Dedifferentiated amniotic fluid mesenchymal stem cell (primary cell): ENCODE measurements around the gene KNG1.
A peak's percentile ranks its signal among the peaks of the same experiment; 100 is the strongest.

Experiments
- DNase-seq: peaks from one replicate; pipeline ENCODE4 v3.0.0-alpha.2; 2016; ENCODE audit errors: extremely low spot score

The KNG1 gene

DNA sequence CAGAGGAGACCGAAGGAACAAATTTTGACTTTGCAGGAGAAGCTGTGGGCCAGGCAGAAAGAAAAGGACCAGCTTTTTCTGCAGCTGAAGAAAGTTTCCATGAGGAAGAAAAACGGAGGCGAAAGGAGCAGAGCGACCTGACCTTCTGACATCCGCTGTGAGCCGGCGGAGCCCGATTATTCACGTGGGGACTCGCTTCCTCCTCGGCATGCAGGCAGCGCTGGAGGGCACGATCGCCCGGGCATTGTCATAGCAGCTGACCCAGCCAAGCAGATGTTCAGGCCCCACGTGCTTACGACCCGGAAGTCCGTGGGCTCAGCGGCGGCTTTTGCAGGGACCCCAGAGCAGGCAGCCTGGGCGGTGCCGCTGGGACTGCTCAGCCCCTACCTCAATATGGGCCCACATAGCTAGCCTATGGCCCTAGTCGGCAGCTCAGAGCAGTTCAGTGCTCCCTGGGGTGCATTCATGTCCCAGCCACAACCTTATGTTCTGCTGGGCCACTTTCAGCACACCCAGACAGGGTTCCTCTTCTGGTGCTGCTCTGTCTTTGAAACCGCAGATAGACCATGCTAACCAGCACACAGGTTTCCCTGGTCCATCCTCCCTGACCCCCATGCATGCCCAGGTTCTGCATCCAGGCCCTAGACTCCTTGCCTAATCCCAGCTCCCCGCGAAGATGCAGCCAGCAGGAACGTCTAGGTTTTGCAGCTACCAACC is 55.7 kb downstream of the KNG1 start:
- no peak for DNase-seq

DNA sequence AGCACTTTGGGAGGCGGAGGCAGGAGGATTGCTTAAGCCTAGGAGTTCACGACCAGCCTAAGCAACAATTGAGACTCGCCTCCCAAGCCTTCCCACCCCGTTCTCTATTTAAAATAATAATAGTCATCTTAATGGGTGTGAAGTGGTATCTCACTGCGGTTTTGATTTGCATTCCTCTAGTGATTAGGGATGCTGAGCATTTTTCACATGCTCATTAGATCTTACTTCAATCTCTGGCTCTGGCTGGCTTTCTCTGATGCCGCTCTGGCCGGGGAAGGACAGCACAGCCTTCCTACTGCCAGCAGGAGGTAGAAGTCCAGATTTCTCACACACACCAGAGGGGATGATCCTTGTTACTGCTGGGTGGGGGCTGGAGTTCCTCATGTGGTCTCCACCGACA is 58.8 kb downstream of the KNG1 start:
- no peak for DNase-seq

DNA sequence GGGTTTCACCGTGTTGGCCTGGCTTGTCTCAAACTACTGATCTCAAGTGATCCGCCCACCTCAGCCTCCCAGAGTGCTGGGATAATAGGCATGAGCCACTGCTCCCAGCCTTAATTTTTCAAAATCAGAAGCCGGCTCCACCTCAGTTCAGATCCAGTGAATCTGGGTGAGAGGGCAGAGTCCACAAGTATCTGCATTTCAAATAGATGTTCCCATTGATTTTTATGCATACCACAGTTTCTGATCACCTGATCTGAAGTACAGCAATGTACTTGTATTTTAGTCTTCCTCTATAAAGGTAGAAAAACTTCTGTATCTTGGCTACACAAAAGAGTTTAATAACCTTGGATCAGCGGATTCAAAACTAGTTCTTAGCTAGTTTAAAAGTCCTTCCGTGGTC is 62.0 kb downstream of the KNG1 start:
- DNase-seq, result no peak

DNA sequence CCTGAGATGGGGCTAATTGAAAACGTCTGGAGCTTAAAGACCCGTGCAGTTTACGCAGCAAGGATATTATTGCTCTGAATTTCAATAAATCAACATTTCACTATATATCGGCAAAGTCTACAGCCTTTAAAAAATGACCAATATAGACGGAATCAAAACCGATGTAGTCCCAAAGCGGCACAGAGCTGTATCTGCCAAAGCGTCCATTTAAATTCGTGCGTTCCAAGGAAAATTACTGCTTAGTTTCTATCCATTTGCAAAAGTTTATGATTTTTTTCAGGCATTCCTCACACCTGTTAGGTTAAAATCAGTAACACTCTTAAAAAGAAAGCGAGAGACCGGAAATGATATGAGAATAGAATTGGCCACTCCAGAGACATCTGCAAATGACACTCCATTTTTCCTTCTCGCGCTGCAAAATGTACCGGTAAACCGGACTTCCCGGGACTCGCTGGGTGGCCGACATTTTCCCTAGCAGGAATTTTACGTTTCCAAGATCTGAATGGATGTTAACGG is 65.4 kb downstream of the KNG1 start:
- DNase-seq, result no peak

DNA sequence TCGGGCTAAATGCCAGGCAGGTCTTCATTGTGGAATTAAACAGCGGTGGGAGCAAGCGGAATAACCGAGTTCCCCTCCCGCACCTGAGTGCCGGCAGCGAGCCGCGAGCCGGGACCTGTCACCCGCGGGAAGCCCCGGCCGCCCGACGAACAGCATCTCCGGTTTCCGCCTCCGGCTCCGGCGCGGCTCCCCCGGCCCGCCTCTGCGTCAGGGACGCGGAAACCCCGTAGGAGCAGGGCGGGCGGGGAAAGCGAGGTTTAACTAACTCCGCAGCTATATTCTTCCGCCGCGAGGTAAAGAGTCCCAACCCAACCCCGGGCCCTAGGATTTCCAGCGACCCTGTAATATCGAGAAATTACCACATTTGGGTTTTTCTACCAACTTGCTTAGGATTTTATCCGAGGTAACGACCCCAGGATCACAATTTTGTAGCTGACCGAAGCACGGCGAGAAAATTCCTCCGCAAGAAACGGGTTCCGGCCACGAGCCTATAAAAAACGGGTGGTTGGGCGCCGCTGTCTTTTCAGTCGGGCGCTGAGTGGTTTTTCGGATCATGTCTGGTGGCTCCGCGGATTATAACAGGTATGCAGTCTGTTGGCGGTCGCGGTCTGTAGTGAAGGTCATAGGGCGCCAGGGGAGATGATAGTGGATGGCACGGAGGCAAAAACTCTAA is 66.0 kb downstream of the KNG1 start, which contains the start of gene EIF4A2:
EIF4A2 (plus strand) TSS at position 520 of the 673 bp plus-strand sequence; CDS start at position 554, 34 bp downstream.
- DNase-seq, result peak; percentile 79

DNA sequence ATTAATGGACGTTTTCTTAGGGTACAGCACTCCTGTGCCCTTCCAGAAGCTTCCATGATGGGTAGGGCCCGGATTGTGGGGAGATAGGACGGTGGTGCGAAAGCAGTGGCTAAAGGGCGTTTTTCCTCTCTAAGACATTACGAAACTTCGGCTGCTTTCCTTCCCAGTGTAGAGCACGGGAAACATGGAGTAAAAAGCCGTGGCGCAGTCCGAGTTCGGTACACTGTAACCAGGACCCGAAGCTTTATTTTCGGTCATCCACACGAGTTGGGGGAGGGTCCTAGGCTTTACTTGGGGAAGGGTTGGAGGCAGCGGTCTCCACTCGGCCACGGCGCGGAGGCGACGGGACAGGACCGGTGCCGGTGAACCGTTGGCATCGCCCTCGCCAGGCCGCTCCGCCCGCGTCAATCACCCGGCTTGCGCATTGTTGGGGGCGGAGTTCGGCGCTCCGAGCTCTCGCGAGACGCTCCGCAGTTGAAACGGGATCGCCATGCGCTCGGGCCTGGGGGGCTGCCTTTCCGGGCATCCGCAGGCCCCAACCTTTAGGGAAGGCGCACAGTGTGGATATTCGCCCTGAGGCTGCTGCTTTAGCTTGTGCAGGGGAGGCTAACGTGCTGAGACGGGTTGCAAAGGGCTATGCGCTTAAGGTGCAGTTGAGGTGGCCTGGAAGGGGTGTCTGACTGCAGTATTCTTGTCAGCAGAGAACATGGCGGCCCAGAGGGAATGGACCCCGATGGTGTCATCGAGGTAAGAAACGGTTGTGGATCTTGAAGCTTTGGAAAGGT is 66.8 kb downstream of the KNG1 start:
- peak; percentile 72 for DNase-seq

DNA sequence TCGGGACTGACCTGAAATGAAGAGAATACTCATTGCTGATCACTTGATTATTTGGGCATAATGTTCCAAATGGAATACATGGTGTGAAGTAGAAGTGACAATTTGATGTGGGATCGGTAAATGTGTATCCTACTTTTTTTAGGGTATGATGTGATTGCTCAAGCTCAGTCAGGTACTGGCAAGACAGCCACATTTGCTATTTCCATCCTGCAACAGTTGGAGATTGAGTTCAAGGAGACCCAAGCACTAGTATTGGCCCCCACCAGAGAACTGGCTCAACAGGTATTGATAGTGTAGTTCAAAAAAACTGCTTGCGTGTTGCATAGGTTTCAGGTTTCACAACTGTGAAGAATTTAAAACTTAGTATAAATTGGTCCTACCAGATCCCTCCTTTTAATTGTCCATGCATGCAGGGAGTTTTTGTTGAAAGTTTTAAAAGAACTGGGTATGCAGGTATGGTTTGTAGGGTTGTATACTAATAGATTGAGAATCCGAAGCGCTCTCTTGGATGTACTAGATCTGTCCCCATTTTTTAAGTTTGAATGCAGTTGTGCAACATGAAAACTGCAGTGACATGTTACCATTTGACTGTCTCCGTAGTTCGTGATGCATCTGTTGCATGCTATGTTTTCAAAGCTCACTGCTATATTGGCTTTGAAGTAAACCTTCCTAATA is 67.8 kb downstream of the KNG1 start:
- no peak for DNase-seq

DNA sequence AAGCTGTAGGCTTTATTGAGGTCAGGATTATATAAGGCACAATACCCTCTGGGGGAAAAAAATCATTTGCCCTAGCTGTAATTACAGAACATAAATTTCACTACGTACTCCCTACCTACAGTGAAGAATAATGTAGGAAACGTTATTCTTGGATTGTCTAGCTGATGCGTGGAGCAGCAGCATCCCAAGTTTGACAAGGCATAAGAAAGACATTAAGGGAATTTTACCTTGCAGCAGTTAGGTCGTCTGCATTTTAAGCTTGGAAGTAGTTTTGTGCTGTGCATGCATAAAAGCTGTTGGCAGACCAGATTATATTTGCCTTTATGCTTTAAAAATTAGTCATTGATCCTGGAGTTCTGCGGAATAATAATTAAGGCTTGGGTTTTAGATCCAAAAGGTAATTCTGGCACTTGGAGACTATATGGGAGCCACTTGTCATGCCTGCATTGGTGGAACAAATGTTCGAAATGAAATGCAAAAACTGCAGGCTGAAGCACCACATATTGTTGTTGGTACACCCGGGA is 68.4 kb downstream of the KNG1 start:
- no peak for DNase-seq

DNA sequence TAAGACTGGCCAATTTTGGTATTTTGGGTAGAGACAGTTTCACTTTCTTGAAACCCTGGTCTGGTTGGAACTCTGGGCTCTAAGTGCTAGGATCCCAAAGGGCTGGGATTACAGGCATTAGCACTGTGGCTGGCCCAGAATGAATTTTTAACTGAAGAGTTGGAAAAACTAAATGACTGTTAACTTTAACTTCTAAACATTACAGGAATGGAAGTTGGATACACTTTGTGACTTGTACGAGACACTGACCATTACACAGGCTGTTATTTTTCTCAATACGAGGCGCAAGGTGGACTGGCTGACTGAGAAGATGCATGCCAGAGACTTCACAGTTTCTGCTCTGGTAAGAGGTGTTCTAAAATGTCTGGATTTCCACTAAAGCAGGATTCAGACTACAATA is 69.8 kb downstream of the KNG1 start:
- no peak for DNase-seq

DNA sequence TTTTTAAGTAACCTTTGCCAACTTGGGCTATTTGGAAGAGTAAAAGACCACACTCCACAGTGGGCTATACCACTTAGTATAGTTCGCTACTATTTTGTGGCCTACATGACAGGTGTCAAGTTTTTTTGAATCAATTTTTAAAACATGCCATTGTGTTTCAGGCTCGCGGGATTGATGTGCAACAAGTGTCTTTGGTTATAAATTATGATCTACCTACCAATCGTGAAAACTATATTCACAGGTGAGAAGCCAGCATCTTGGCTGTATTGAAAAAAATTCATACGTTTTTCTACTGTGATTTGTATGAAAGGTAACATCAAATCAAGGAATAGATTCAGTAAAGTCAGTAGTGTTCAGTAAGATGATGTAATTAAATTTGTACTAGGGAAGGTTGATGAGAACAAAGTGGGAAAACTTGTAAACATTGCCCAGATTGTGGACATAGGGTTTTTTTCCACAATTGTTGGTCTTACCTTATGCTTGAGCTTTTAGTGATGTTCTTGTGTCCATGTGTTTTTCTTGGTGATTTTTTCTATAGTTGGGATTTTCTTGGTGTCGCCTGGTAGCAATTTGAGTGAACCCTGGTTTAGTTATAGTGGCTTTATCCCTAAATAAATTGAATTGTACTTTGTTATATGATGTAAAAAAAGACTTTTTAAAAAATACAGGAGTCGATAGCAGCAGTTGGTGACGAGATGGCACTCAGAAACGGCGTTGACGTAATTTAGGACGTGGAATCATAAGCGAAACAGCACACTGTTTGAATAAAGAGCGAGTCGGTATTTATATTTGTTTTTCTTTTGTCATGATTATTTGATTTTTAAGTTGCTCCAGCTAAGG is 70.7 kb downstream of the KNG1 start:
- no peak for DNase-seq

DNA sequence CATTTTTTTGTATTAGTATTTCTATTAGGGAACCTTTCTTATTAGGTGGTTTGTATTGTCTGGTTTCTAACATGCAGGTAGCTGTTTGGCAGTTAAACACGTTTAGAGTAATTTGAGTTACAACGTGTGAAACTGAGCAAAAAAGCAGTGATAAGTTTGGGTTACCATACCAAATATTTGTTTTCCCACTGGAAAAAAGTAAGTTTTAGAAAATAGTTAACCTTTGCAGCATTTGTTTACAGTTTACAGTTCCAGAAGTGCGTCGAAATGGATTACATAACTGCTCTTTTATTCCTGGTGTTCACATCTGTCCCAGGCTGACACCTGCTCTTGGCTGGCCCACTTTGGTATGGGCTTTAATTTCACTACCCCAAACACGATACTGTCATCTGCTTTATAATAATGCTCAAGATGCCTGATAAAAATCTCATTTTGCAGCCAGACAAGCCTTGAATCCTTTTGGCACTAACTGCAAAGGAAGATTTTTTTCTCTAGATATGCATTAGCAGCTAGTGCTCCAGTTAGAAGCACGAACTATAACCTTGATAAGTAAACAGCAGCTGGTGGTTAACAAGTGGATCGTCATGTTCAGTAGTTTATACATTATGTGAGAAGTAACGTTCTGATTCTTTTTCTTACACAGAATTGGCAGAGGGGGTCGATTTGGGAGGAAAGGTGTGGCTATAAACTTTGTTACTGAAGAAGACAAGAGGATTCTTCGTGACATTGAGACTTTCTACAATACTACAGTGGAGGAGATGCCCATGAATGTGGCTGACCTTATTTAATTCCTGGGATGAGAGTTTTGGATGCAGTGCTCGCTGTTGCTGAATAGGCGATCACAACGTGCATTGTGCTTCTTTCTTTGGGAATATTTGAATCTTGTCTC is 71.6 kb downstream of the KNG1 start:
- no peak for DNase-seq

DNA sequence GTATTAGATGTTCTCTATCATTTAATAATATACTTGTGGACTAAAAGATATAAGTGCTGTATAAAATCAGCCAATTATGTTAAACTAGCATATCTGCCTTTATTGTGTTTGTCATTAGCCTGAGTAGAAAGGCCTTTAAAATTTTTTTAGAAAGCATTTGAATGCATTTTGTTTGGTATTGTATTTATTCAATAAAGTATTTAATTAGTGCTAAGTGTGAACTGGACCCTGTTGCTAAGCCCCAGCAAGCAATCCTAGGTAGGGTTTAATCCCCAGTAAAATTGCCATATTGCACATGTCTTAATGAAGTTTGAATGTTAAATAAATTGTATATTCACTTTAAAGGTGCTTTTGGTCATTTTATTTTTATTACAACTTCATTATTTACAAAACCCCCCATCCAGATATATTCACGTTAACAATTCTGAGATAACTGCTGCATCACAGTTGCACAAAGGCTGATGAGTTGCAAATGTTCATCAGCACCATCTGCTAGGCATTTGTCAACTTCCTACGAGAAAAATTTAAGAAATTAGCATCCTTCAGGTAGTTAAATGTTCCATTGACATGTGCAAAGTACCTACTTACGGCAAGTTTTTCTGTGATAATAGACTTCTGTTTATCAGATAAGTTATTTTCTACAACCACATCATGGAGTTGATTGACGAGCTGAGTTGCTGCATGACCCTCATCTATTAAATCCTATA is 72.5 kb downstream of the KNG1 start:
- no peak for DNase-seq

DNA sequence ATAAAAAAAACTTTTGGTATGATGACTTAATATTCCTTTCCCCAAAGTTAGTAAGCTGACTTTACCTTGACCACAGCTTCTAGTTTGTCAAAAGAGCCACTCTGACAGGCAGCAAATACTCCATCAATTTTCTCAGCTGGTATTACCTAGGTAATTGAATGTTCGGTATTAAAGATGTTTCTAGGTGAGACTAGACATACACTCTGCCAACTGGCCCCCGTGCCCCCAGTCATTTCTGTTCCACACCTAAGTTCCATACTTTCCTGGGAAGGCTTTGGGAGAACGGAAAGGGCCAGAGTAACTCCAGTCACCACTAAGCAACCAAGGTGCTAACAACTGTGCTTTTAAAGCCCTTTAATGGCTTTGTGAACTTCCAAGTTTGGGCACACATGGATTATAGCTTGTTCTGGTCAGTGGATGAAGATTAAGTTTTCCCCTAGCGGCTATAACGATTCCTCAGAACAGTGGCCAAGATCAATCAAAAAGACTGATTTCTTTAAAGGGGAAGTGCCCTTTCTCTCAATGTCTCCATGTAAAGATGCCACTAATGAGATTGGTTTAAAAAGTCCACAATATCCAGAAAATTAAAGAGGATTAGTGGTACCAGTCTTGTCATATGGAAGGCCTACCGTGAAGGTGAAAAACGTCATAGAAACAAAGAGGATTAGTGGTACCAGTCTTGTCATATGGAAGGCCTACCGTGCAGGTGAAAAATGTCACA is 73.3 kb downstream of the KNG1 start:
- no peak for DNase-seq
